DND-41 (cell line): ENCODE measurements around the gene MXRA5.

Experiments used
- EZH2 ChIP-seq: IDR thresholded peaks from 3 replicates; pipeline ENCODE4 v1.6.1; 2012; ENCODE audit warnings: borderline replicate concordance, low read depth, mild to moderate bottlenecking, moderate library complexity, low read length, inconsistent platforms; ENCODE audit not compliant: severe bottlenecking
- TF ChIP-seq, protein P1 (sequence below): IDR thresholded peaks from 2 replicates; pipeline ENCODE4 v1.5.1; 2012; ENCODE audit warnings: borderline replicate concordance, low read length, moderate library complexity, mild to moderate bottlenecking; ENCODE audit not compliant: poor library complexity, severe bottlenecking; ENCODE audit errors: extremely low read depth

- no peak for TF ChIP-seq EZH2
- TF ChIP-seq, protein P1, sequence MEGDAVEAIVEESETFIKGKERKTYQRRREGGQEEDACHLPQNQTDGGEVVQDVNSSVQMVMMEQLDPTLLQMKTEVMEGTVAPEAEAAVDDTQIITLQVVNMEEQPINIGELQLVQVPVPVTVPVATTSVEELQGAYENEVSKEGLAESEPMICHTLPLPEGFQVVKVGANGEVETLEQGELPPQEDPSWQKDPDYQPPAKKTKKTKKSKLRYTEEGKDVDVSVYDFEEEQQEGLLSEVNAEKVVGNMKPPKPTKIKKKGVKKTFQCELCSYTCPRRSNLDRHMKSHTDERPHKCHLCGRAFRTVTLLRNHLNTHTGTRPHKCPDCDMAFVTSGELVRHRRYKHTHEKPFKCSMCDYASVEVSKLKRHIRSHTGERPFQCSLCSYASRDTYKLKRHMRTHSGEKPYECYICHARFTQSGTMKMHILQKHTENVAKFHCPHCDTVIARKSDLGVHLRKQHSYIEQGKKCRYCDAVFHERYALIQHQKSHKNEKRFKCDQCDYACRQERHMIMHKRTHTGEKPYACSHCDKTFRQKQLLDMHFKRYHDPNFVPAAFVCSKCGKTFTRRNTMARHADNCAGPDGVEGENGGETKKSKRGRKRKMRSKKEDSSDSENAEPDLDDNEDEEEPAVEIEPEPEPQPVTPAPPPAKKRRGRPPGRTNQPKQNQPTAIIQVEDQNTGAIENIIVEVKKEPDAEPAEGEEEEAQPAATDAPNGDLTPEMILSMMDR: no peak
These were observed 31.7 kb upstream of the MXRA5 start for GRCh38 chrX:3378156-3378555.
